KBM-7 (cell line): ENCODE results near the gene DRD4.
"Not testable (repeated sequence)": the region's sequence is repeated elsewhere in the genome, so short reads cannot be mapped to it uniquely, and the experiment has no call there.

Experiments
- DNase-seq: peaks from one replicate; pipeline ENCODE4 v3.0.0-alpha.2; 2015
- in situ Hi-C: fragments of 300-500 bp; cut with MboI; formaldehyde crosslinking; loops from 2 replicates; pipeline ENCODE4 v1.14.3; 2020; ENCODE audit warnings: low sequenced_read_pairs, low pct_unique_long_range_greater_than_20kb, mixed read lengths

DRD4 gene

GRCh38 chr11:660281-660680 is 23.2 kb downstream of the DRD4 start:
- in situ Hi-C loops = no loop called here

DNA sequence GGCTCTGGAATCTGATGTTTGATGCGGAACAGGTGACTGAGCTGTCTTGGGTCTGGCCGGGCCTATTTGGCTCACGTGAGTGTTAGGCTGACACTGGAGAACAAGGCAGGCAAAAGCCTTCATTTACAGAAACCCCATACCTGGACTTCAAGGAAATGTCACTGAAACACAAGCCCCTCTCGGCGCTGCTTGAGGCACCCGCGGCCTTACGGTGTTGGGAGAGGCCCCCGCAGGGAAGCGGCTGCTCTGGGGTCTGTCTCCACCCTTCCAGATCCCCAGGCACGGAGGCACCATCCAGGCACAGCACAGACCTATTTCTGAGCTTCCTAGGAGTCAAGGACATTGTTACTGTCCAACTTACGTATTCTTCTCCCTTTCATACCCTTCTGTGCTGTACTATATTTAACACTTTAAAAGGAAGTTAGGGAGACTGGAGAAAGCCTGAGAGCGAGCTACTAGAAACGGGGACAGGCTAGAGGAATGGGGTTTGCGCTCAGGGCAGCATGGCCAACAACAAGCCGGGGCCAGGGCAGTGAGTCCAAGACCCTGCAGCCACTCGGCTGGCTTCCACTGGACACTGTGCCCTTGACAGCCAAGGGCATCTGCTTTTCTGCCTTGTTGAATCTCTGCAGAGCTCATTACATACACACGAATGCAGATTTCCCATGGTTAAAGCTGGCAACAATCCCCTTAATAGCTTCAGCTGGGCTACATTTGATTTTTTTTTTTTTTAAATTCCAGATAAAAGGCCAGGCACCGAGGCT is 23.8 kb downstream of the DRD4 start:
- in situ Hi-C loops = no loop called here
- DNase-seq = no peak

More at GRCh38 chr11:660281-660680, 23.2 kb downstream of the DRD4 start:
- DNase-seq = no peak

DNA sequence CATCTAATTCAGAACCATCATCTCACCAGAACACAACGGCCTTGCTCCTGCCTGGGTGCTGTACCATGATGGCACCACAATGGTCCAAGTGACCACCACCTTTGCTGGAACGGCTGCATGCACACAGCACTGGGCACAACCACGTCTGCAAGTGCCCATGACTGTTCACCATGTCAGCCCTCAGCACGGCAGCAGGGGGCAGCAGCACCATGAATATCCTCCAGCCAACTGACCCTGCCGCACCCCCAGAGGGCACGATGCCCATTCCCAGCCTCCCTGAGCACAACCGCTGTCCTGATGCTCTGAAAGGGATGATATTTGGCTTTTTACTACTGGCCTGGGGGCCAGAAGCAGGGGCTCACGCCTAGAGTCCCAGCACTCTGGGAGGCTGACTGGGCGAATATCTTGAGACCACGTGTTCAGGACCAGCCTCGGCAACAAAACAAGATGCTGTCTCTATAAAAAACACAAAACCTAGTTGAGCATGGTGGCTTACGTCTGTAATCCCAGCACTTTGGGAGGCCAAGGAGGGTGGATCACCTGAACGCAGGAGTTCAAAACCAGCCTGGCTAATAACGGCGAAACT is 25.7 kb downstream of the DRD4 start:
- peak; percentile 55 for DNase-seq
- in situ Hi-C loops = no loop called here

- DNase-seq = no peak
- in situ Hi-C loops = no loop called here
These were observed 28.1 kb downstream of the DRD4 start for GRCh38 chr11:665062-665703.

GRCh38 chr11:665704-666281 is 28.7 kb downstream of the DRD4 start:
- in situ Hi-C loops = no loop called here
- no peak for DNase-seq

DNA sequence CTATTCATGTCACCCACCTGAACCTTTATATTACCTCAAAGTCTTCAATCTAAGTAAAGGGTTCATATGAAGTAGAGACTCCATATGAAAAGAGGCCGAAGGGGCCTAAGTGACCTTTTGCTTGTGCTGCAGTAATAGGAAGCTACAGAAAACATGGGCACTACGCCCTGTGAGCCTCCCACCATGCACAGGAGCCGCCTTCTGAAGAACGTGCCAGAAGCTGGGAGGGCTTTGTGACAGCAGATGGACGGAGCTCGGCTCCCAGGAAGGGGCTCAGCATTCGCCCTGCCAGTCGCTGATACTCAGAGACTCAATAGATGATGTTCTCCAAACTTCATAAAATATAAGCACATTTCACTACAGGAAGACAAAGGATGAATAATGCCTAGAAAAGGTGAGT is 36.8 kb downstream of the DRD4 start:
- DNase-seq = no peak
- in situ Hi-C loops = no loop called here

- in situ Hi-C loops = no loop called here
- no peak for DNase-seq
These were observed 37.3 kb downstream of the DRD4 start for GRCh38 chr11:674406-674805.

DNA sequence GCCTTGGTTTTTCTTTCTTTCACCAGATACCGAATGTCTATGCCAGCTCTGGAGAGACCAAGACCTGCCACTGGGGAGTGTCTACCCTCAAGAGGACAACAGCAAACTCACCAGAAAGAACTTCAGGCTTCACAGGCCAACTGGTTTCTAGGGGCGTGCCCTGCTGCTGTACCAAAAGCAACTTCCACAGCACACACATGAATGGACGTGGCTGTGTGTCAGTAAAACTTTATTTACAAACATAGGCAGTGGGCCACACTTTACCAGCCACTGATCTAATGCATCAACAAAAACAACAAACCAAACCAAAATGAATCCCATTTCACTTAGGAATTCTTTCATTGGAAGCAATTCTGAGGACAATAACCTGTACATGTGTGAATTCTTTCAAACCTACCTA is 41.2 kb downstream of the DRD4 start:
- in situ Hi-C loops = no loop called here
- DNase-seq = no peak

DNA sequence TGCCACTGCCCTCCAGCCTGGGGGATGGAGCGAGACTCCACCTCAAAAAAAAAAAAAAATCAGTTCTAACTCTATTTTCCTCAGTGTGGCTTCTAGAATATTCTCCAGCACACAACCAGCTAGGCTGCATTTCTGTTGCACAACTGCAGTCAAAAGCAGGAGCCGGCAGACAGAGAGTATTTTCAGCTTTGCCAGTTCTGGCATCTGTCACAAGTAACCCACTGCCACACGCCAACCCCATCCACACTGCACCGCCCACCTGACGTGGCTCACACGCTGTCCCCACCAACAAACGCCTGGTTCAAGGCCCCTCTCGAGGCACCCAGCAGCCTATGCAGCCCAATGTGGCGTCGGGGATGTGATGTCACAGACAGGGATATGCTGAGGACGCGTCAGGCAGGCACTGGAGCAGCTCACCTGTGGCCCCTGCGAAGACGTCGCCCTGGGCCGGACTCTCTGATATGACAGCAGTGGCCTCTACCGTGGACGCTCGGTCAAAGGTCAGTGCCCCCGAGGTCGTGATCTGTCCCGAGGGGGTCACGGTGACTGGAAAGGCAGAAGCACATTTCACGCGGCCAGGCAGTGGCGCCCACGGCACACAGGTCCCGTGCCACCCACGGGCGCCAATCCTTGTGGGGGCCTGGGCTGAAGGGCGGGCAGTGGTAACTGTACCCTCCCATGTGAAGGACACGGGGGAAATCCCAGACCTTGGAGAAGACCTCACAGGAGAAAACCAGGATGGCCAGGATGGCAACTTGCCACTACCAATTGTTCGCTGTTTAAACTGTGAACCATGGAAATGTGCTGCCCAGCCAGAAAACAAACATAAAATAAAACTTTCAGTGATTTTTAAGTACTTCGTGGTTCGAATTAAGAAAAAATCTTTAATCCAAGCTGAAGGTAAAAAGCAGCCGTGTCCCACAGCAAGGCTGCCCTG is 42.5 kb downstream of the DRD4 start:
- DNase-seq = no peak
- in situ Hi-C loops = no loop called here

DNA sequence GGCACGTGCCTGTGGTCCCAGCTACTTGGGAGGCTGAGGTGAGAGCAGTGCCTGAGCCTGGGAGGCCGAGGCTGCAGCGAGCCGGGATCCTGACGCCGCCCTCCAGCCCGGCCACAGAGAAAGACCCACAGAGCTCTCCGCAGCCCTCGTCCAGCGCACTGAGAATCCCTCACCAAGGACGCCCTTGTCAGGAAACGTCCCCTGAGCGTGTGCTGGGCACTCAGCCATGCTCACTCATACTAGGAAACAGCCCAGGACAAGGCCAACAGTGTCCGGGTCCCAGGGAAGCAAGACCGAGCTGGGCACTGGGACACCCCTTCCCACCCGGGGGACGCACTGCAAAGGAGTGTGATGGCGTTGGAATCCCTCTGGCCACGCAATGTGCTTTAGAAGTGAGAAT is 43.4 kb downstream of the DRD4 start:
- DNase-seq = no peak
- in situ Hi-C loops = no loop called here

- no peak for DNase-seq
- in situ Hi-C loops = no loop called here
These were observed 43.9 kb downstream of the DRD4 start for GRCh38 chr11:680970-681369.

DNA sequence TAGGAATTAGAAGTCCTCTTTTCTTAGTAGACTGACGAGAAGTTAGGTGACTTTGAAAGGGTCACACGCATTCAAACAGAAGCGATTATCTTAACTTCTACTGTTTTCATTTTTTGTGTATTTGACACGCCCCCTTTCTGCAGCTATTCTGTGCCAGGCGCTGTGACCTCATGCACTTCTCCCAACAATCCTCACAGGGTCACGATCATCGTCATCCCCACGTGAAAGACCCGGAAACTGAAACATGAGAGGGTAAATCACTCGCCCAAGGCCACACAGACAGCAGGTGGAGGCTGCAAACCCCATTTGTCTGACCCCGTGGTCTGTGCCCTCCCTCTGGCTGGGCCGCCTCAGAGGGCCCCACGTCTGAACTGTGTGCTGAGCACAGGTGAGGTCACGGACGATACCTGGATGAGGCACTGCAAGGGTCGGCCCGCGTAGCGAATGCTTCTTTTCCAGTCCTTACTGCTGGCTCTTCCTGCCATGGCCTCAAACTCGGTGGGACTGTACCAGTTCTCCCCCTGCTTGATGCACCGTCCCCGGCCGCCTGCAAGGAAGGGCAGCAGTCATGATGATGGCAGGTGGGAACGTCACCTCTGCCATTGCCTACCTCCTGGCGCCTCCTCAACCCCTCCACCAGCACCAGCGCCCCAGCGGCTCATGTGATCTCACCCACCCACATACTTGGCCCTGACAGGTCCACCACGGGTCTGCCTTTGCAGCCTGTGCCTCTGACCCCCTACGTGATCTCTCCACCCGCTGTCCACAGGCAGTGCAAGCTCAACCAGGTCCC is 49.6 kb downstream of the DRD4 start:
- in situ Hi-C loops = no loop called here
- DNase-seq = no peak

DNA sequence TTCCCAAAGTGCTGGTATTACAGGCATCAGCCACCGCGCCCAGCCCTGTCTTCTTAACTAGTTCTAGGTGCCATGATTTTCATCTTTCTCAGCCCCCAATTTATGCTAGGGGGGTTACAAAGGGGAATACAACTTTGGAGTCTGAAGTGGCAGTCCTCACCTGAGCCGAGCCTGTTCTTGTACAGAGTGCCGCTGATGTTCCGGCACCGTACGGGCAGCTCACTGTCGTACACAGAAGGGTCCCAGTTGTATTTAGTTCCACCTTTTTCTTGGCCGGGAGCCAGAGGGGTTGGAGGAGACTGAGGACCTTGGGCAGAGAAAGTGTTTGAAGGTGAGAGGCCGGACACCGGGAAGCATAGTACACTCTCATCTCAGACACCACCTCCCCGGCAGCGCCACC is 50.7 kb downstream of the DRD4 start:
- in situ Hi-C loops = no loop called here
- no peak for DNase-seq

DNA sequence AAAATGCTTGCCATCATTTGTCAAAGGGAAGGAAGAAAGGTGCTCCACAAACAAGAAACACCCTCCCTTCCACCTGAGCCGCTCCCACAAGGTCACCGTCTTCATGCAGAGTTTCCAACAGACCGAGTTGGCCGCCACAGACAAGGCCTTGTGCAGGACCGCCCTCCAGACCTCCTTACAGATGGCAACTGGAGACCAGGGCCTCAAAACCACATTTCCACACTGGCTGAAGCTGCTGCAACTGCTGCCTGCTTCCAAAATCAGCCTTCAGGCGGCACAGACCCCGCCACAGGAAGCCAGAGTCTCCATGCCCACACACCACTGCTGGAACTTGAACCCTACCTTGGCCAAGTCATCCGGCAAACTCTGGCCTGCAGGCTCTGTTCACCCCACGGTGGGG is 51.6 kb downstream of the DRD4 start:
- in situ Hi-C loops = no loop called here
- DNase-seq = no peak

GRCh38 chr11:689625-690024 is 52.6 kb downstream of the DRD4 start:
- no peak for DNase-seq
- in situ Hi-C loops = loop anchor here (10.0 kb wide), 1 partner anchor 65 kb away; no protein-coding TSS in a partner anchor

- in situ Hi-C loops = loop anchor here (10.0 kb wide), 1 partner anchor 65 kb away; no protein-coding TSS in a partner anchor
These were observed 53.2 kb downstream of the DRD4 start for GRCh38 chr11:690244-690643.

More at GRCh38 chr11:690244-690643, 53.2 kb downstream of the DRD4 start:
- DNase-seq = not testable (repeated sequence)
